PC-3 (cell line): ENCODE data around the gene CLDN1.

Experiments used
- EZH2 ChIP-seq: fragments of 300-600 bp; sonication (generic); IDR thresholded peaks from one replicate; pipeline ENCODE4 v1.6.1; 2017; ENCODE audit warnings: antibody characterized with exemption, mild to moderate bottlenecking, low read length; ENCODE audit not compliant: unreplicated experiment
- TF ChIP-seq, protein P1 (sequence below): fragments of 300-600 bp; sonication (generic); conservative IDR thresholded peaks from 2 replicates; pipeline ENCODE4 v1.5.1; 2017; ENCODE audit warnings: antibody characterized with exemption, low read depth, mild to moderate bottlenecking, low read length

DNA sequence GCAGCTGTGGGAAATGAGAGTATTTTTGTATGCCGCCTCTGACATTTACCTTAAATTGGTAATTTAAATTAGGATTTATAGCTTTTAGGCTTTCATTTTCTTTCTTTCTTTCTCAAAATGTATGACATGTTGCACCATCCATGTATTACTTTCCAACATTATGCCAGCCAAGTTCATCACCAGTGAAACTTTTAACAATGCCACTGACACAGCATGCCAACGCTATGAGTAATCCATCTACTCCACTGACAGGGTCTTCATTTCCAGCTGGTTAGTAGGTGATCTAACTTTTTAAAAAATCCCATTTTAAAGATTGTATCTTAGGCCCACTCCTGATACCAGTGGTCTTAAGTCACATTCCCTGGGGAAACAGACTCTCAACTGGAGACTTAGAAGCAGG lies 43.9 kb upstream of the CLDN1 start:
- TF ChIP-seq, protein P1, sequence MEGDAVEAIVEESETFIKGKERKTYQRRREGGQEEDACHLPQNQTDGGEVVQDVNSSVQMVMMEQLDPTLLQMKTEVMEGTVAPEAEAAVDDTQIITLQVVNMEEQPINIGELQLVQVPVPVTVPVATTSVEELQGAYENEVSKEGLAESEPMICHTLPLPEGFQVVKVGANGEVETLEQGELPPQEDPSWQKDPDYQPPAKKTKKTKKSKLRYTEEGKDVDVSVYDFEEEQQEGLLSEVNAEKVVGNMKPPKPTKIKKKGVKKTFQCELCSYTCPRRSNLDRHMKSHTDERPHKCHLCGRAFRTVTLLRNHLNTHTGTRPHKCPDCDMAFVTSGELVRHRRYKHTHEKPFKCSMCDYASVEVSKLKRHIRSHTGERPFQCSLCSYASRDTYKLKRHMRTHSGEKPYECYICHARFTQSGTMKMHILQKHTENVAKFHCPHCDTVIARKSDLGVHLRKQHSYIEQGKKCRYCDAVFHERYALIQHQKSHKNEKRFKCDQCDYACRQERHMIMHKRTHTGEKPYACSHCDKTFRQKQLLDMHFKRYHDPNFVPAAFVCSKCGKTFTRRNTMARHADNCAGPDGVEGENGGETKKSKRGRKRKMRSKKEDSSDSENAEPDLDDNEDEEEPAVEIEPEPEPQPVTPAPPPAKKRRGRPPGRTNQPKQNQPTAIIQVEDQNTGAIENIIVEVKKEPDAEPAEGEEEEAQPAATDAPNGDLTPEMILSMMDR: no peak
- TF ChIP-seq EZH2: no peak
